Nephron progenitor cell (in vitro differentiated cells): ENCODE measurements around the gene TFDP1.

ENCODE experiments used
- DNase-seq: peaks from one replicate; pipeline ENCODE4 v3.0.0; 2021
- H3K27ac Mint-ChIP-seq: 2 replicates; pipeline ENCODE4 v1.8.0; 2021; ENCODE audit warnings: mild to moderate bottlenecking, moderate library complexity, mixed read lengths
- H3K27me3 Mint-ChIP-seq: 2 replicates; pipeline ENCODE4 v1.8.0; 2021; ENCODE audit warnings: mild to moderate bottlenecking, low read depth, mixed read lengths; ENCODE audit not compliant: poor library complexity
- H3K36me3 Mint-ChIP-seq: 2 replicates; pipeline ENCODE4 v1.8.0; 2021; ENCODE audit warnings: low read depth, mixed read lengths
- H3K4me1 Mint-ChIP-seq: 2 replicates; pipeline ENCODE4 v1.8.0; 2021; ENCODE audit warnings: mixed read lengths
- H3K4me3 Mint-ChIP-seq: 2 replicates; pipeline ENCODE4 v1.8.0; 2021; ENCODE audit warnings: mild to moderate bottlenecking, moderate library complexity, mixed read lengths
- H3K9me3 Mint-ChIP-seq: 2 replicates; pipeline ENCODE4 v1.8.0; 2021; ENCODE audit warnings: mild to moderate bottlenecking, moderate library complexity, mixed read lengths
- TF ChIP-seq, protein P1 (sequence below): fragments of 200-600 bp; sonication (generic); IDR thresholded peaks from 2 replicates; pipeline ENCODE4 v1.5.0; 2021; ENCODE audit warnings: antibody characterized with exemption

TFDP1 gene

DNA sequence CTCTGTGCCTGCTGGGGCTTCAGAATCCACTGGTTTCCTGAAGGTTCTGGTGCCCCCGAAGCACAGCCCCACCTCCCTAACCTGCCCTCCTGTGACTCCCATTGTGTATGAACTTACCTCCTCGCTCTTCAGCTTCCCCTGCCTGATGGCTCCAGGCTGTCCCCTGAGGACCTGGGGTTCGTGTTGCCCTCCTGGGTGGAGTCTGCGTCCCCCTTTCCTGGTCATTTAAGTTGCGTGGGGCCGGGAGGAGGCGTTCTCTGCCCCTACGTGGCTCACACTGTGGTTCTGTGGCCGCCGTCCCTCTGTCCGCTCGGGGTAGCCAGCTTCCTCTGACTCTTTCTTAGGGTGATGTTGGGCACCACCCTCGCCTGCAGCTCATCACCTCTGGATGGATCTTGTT is 13.9 kb downstream of the TFDP1 start:
- H3K9me3 Mint-ChIP-seq = peaks cover 49% of the 10 kb centered on the region
- H3K27ac Mint-ChIP-seq = peak overlapping the region; percentile 71
- TF ChIP-seq, protein P1, sequence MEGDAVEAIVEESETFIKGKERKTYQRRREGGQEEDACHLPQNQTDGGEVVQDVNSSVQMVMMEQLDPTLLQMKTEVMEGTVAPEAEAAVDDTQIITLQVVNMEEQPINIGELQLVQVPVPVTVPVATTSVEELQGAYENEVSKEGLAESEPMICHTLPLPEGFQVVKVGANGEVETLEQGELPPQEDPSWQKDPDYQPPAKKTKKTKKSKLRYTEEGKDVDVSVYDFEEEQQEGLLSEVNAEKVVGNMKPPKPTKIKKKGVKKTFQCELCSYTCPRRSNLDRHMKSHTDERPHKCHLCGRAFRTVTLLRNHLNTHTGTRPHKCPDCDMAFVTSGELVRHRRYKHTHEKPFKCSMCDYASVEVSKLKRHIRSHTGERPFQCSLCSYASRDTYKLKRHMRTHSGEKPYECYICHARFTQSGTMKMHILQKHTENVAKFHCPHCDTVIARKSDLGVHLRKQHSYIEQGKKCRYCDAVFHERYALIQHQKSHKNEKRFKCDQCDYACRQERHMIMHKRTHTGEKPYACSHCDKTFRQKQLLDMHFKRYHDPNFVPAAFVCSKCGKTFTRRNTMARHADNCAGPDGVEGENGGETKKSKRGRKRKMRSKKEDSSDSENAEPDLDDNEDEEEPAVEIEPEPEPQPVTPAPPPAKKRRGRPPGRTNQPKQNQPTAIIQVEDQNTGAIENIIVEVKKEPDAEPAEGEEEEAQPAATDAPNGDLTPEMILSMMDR = no peak
- no peak overlapping the region for H3K4me3 Mint-ChIP-seq
- H3K27me3 Mint-ChIP-seq = peaks cover 6% of the 10 kb centered on the region
- H3K36me3 Mint-ChIP-seq = peaks cover 67% of the 10 kb centered on the region
- DNase-seq = no peak
- H3K4me1 Mint-ChIP-seq = peaks cover 24% of the 10 kb centered on the region

DNA sequence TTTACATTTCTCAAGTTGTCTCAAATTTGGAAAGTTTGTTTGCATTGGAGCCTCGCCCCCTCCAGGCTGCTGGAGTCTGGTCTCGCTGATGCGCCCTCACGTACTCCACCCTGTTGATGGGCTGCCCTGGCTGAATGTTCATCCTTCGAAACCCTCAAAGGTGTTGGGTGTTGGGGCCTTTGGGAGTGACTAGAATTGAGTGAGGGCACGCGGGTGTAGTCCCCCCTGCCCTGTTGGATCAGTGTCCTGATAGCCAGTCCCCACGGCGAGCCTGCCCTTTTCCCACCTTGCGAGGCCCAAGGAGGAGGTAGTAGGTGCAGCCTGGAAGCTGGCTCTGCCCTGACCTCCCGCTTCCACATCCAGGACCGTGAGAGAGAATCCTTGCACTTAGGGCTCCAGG is 14.8 kb downstream of the TFDP1 start:
- Mint-ChIP-seq H3K4me1 (peaks cover 24% of the 10 kb centered on the region), H3K4me3 (no peak overlapping the region), H3K36me3 (peaks cover 67% of the 10 kb centered on the region), H3K27ac (no peak overlapping the region), H3K27me3 (peaks cover 6% of the 10 kb centered on the region), H3K9me3 (peaks cover 49% of the 10 kb centered on the region)
- no peak for DNase-seq
- TF ChIP-seq, protein P1 = no peak

DNA sequence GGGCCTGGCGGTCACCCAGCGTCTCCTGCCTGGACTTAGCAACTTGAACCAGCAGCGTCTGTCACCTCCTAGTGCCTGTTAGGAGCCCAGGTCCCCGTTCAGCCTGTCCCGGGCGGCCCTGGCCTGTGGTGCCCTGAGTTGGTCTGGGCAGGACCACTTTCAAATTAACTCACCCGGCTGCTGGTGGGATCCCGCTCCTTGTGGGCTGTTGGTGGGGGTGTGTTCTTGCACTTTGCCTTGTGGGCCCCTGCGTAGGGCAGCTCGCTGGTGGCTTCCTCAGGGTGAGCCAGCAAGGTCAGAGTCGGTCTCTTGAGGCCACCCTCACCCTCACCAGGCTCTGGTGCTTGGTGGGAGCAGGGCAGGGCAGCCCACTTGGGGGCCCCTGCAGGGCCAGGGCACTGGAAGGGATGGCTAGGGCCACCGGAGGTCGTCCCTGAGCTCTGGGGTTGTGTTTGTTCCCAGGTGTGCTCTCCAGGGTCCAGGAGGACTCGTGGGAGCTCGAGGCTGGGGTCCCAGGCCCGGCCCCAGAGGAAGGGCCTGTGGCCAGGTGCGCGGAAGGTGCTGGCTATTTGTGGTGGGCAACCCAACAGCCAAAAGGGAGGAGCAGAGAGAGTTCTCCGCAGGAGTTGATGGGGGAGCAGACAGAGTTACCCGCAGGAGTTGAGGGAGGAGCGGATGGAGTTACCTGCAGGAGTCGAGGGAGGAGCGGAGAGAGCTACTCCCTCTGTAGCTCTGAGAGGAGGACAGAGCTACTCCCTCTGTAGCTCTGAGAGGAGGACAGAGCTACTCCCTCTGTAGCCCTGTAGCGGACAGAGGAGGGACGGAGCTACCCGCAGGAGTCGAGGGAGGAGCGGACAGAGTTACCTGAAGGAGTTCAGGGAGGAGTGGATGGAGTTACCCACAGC is 16.9 kb downstream of the TFDP1 start:
- no peak for DNase-seq
- Mint-ChIP-seq H3K36me3 (peaks cover 66% of the 10 kb centered on the region), H3K4me3 (no peak overlapping the region), H3K27ac (peak overlapping the region; percentile 94), H3K4me1 (peaks cover 32% of the 10 kb centered on the region), H3K9me3 (peaks cover 37% of the 10 kb centered on the region), H3K27me3 (peaks cover 6% of the 10 kb centered on the region)
- TF ChIP-seq, protein P1 = no peak

DNA sequence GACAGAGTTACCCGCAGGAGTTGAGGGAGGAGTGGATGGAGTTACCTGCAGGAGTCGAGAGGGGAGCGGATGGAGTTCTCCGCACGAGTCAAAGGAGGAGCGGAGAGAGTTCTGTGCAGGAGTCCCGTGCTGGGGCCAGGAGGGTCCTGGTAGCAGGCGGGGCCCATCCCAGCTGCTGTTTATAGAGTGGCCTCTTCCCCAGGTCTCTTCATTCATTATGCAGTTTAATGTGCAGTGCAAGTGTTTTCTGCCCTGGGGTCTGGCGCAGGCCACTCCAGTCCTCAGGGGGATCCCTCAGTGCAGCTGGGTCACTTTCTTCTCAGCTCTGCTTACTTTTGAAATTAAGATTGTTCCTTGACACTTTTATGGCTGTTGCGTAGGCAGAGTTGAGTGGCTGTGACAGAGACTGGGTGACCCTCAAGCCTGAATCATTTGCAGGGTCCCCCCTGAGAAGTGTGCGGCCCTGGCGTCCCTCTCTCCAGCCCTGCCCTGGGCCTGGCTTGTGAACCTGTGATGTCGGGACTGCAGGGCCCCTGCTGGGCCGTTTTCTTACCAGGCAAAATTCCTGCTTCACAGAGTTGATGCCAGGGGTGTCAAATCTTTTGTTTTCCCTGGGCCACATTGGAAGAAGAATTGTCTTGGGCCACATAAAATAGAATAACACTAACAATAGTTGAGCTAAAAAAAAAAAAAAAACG is 17.9 kb downstream of the TFDP1 start:
- TF ChIP-seq, protein P1 = no peak
- Mint-ChIP-seq H3K9me3 (peaks cover 29% of the 10 kb centered on the region), H3K4me1 (peaks cover 32% of the 10 kb centered on the region), H3K27me3 (peaks cover 6% of the 10 kb centered on the region), H3K4me3 (peak overlapping the region; percentile 28), H3K36me3 (peaks cover 59% of the 10 kb centered on the region), H3K27ac (peak overlapping the region; percentile 94)
- no peak for DNase-seq

DNA sequence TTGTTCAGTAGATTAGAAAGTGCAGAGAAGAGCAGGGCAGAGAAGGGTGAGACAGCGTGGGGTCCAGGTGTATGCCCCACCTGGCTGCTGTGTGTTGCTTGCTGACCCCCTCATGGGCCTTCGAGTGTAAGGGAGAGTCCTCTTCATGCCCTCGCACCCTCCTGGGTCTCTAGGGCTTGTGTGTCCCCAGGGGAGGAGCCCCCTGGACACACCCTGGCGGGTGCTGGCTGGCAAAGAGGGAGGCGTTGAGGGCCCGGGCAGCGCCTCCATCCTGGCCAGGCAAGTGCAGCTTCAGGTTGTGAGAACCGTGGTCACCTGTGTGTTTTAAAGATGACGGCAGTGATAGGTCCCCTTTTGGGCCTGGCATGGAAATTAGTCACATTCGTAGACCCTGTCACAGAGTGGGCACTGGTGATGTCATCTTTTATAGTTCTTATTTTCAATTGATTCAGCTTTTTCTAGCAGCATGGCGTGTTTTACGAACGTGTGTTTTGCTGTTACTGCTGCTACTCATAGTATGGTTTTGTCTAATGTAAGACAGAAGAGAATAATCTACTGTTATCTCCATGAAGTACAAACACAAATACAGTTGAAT is 18.7 kb downstream of the TFDP1 start:
- peaks cover 34% of the 10 kb centered on the region for H3K4me1 Mint-ChIP-seq
- peak overlapping the region; percentile 6 for H3K27ac Mint-ChIP-seq
- no peak overlapping the region for H3K4me3 Mint-ChIP-seq
- TF ChIP-seq, protein P1 = no peak
- no peak for DNase-seq
- H3K36me3 Mint-ChIP-seq = peaks cover 52% of the 10 kb centered on the region
- peaks cover 22% of the 10 kb centered on the region for H3K9me3 Mint-ChIP-seq
- peaks cover 6% of the 10 kb centered on the region for H3K27me3 Mint-ChIP-seq
